NCI-H82 treated with DMSO at 0.1 percent for 48 hours (cell line): ENCODE results near the gene TPRG1L.

ENCODE experiments used
- DNase-seq: peaks from one replicate; lab custom pipeline; 2025; ENCODE audit not compliant: unreplicated experiment; lab: John Stamatoyannopoulos, UW

TPRG1L gene

GRCh38 chr1:3660704-3661103 lies 35.9 kb downstream of the TPRG1L start:
- DNase-seq, result no peak

- DNase-seq, result no peak
These were observed 36.8 kb downstream of the TPRG1L start for GRCh38 chr1:3661631-3662030.

- DNase-seq, result no peak
These were observed 37.4 kb downstream of the TPRG1L start for GRCh38 chr1:3662080-3662671.

- no peak for DNase-seq
These were observed 39.3 kb downstream of the TPRG1L start for GRCh38 chr1:3663999-3664699.

GRCh38 chr1:3664700-3665375 lies 40.0 kb downstream of the TPRG1L start:
- DNase-seq, result no peak

GRCh38 chr1:3668148-3668547 lies 43.3 kb downstream of the TPRG1L start:
- no peak for DNase-seq

- no peak for DNase-seq
These were observed 43.9 kb downstream of the TPRG1L start for GRCh38 chr1:3668585-3669300.

- no peak for DNase-seq
These were observed 44.6 kb downstream of the TPRG1L start for GRCh38 chr1:3669421-3669821.

- no peak for DNase-seq
These were observed 45.2 kb downstream of the TPRG1L start for GRCh38 chr1:3669971-3670431.

GRCh38 chr1:3670823-3671265 lies 46.0 kb downstream of the TPRG1L start:
- DNase-seq, result no peak

GRCh38 chr1:3671371-3672180 lies 46.8 kb downstream of the TPRG1L start:
- DNase-seq, result no peak

- DNase-seq, result no peak
These were observed 47.6 kb downstream of the TPRG1L start for GRCh38 chr1:3672231-3672970.

GRCh38 chr1:3672971-3673361 lies 48.2 kb downstream of the TPRG1L start:
- DNase-seq, result no peak

- DNase-seq, result no peak
These were observed 48.7 kb downstream of the TPRG1L start for GRCh38 chr1:3673381-3674099.

- no peak for DNase-seq
These were observed 49.6 kb downstream of the TPRG1L start for GRCh38 chr1:3674100-3675094.

- no peak for DNase-seq
These were observed 50.6 kb downstream of the TPRG1L start for GRCh38 chr1:3675436-3675835.

- no peak for DNase-seq
These were observed 52.0 kb downstream of the TPRG1L start for GRCh38 chr1:3676581-3677470.
